Memory B cell (primary cell): ENCODE measurements around the gene PRDM16.

Experiments
- ATAC-seq: fragments of 150-1000 bp; cut with Tn5 transposase; 2 replicates; pipeline ENCODE4 v1.10.0; 2021; ENCODE audit warnings: low read depth, mild to moderate bottlenecking, moderate library complexity
- DNase-seq, 2 donors: peaks; one replicate each; pipeline ENCODE4 v3.0.0; 2022; ENCODE audit warnings: low spot score in 2 of 2
- H3K27ac Mint-ChIP-seq: one replicate; pipeline ENCODE4 v1.8.0; 2022; ENCODE audit warnings: mild to moderate bottlenecking, moderate library complexity, mixed read lengths
- H3K27me3 Mint-ChIP-seq: one replicate; pipeline ENCODE4 v1.8.0; 2022; ENCODE audit warnings: mixed read lengths
- H3K36me3 Mint-ChIP-seq: one replicate; pipeline ENCODE4 v1.8.0; 2022; ENCODE audit warnings: mild to moderate bottlenecking, mixed read lengths
- H3K4me1 Mint-ChIP-seq: one replicate; pipeline ENCODE4 v1.8.0; 2022; ENCODE audit warnings: mixed read lengths
- H3K4me3 Mint-ChIP-seq: one replicate; pipeline ENCODE4 v1.8.0; 2022; ENCODE audit warnings: mild to moderate bottlenecking, moderate library complexity, mixed read lengths
- H3K9me3 Mint-ChIP-seq: one replicate; pipeline ENCODE4 v1.8.0; 2022; ENCODE audit warnings: mixed read lengths

PRDM16 gene

GRCh38 chr1:3151456-3151855, 82.5 kb downstream of the PRDM16 start:
- DNase-seq (no peak), ATAC-seq (no peak)
- no peak overlapping the region for H3K27ac Mint-ChIP-seq
- H3K4me1 Mint-ChIP-seq, result no peaks in the 10 kb centered on the region
- no peaks in the 10 kb centered on the region for H3K36me3 Mint-ChIP-seq
- H3K4me3 Mint-ChIP-seq, result no peak overlapping the region
- H3K27me3 Mint-ChIP-seq, result peaks cover 4% of the 10 kb centered on the region
- peaks cover 3% of the 10 kb centered on the region for H3K9me3 Mint-ChIP-seq

GRCh38 chr1:3152143-3152542, 83.1 kb downstream of the PRDM16 start:
- no peaks in the 10 kb centered on the region for H3K4me1 Mint-ChIP-seq
- H3K36me3 Mint-ChIP-seq, result no peaks in the 10 kb centered on the region
- ATAC-seq (no peak), DNase-seq (no peak)
- peaks cover 4% of the 10 kb centered on the region for H3K27me3 Mint-ChIP-seq
- no peaks in the 10 kb centered on the region for H3K9me3 Mint-ChIP-seq
- H3K4me3 Mint-ChIP-seq, result no peak overlapping the region
- no peak overlapping the region for H3K27ac Mint-ChIP-seq

GRCh38 chr1:3153197-3153596, 84.2 kb downstream of the PRDM16 start:
- peaks cover 4% of the 10 kb centered on the region for H3K27me3 Mint-ChIP-seq

GRCh38 chr1:3153902-3154795, 85.1 kb downstream of the PRDM16 start:
- H3K4me1 Mint-ChIP-seq, result no peaks in the 10 kb centered on the region

More at GRCh38 chr1:3153197-3153596, 84.2 kb downstream of the PRDM16 start:
- Mint-ChIP-seq H3K9me3 (no peaks in the 10 kb centered on the region), H3K36me3 (no peaks in the 10 kb centered on the region), H3K4me1 (no peaks in the 10 kb centered on the region), H3K27ac (no peak overlapping the region), H3K4me3 (no peak overlapping the region)
- DNase-seq, result no peak
- ATAC-seq, result no peak

GRCh38 chr1:3155056-3155925, 86.3 kb downstream of the PRDM16 start:
- DNase-seq, result no peak

More at GRCh38 chr1:3153902-3154795, 85.1 kb downstream of the PRDM16 start:
- ATAC-seq (no peak), DNase-seq (no peak)
- Mint-ChIP-seq H3K27ac (no peak overlapping the region), H3K36me3 (no peaks in the 10 kb centered on the region), H3K9me3 (no peaks in the 10 kb centered on the region), H3K27me3 (peaks cover 4% of the 10 kb centered on the region), H3K4me3 (no peak overlapping the region)

GRCh38 chr1:3155926-3156220, 86.9 kb downstream of the PRDM16 start:
- no peaks in the 10 kb centered on the region for H3K36me3 Mint-ChIP-seq
- ATAC-seq (no peak), DNase-seq (no peak)
- peaks cover 2% of the 10 kb centered on the region for H3K4me1 Mint-ChIP-seq
- peaks cover 6% of the 10 kb centered on the region for H3K27me3 Mint-ChIP-seq
- H3K27ac Mint-ChIP-seq, result no peak overlapping the region
- no peak overlapping the region for H3K4me3 Mint-ChIP-seq
- H3K9me3 Mint-ChIP-seq, result no peaks in the 10 kb centered on the region

More at GRCh38 chr1:3155056-3155925, 86.3 kb downstream of the PRDM16 start:
- no peaks in the 10 kb centered on the region for H3K9me3 Mint-ChIP-seq
- H3K27me3 Mint-ChIP-seq, result peaks cover 6% of the 10 kb centered on the region
- H3K36me3 Mint-ChIP-seq, result no peaks in the 10 kb centered on the region
- H3K27ac Mint-ChIP-seq, result no peak overlapping the region
- H3K4me1 Mint-ChIP-seq, result peaks cover 2% of the 10 kb centered on the region
- H3K4me3 Mint-ChIP-seq, result no peak overlapping the region
- no peak for ATAC-seq

GRCh38 chr1:3156936-3157335, 87.9 kb downstream of the PRDM16 start:
- Mint-ChIP-seq H3K27me3 (peaks cover 6% of the 10 kb centered on the region), H3K4me1 (peaks cover 4% of the 10 kb centered on the region), H3K4me3 (no peak overlapping the region), H3K9me3 (no peaks in the 10 kb centered on the region), H3K27ac (no peak overlapping the region), H3K36me3 (no peaks in the 10 kb centered on the region)
- DNase-seq (no peak), ATAC-seq (no peak)

- DNase-seq (no peak), ATAC-seq (no peak)
- Mint-ChIP-seq H3K9me3 (no peaks in the 10 kb centered on the region), H3K36me3 (no peaks in the 10 kb centered on the region), H3K27ac (no peak overlapping the region), H3K4me1 (peaks cover 4% of the 10 kb centered on the region), H3K4me3 (no peak overlapping the region), H3K27me3 (peaks cover 4% of the 10 kb centered on the region)
These were observed 89.3 kb downstream of the PRDM16 start for GRCh38 chr1:3158347-3158746.

- H3K9me3 Mint-ChIP-seq, result no peaks in the 10 kb centered on the region
- peaks cover 5% of the 10 kb centered on the region for H3K27me3 Mint-ChIP-seq
- DNase-seq, result no peak
- no peak overlapping the region for H3K27ac Mint-ChIP-seq
- no peak overlapping the region for H3K4me3 Mint-ChIP-seq
- no peaks in the 10 kb centered on the region for H3K36me3 Mint-ChIP-seq
- no peak for ATAC-seq
- peaks cover 4% of the 10 kb centered on the region for H3K4me1 Mint-ChIP-seq
These were observed 90.1 kb downstream of the PRDM16 start for GRCh38 chr1:3159121-3159520.

- DNase-seq (no peak), ATAC-seq (no peak)
- Mint-ChIP-seq H3K9me3 (no peaks in the 10 kb centered on the region), H3K4me3 (no peak overlapping the region), H3K4me1 (peaks cover 4% of the 10 kb centered on the region), H3K27ac (no peak overlapping the region), H3K36me3 (no peaks in the 10 kb centered on the region), H3K27me3 (peaks cover 3% of the 10 kb centered on the region)
These were observed 91.0 kb downstream of the PRDM16 start for GRCh38 chr1:3159996-3160395.

- no peaks in the 10 kb centered on the region for H3K36me3 Mint-ChIP-seq
These were observed 91.7 kb downstream of the PRDM16 start for GRCh38 chr1:3160647-3161145.

GRCh38 chr1:3161176-3161840, 92.3 kb downstream of the PRDM16 start:
- Mint-ChIP-seq H3K27me3 (peaks cover 3% of the 10 kb centered on the region), H3K4me1 (peaks cover 4% of the 10 kb centered on the region), H3K36me3 (no peaks in the 10 kb centered on the region), H3K9me3 (no peaks in the 10 kb centered on the region), H3K4me3 (no peak overlapping the region), H3K27ac (no peak overlapping the region)
- DNase-seq (no peak), ATAC-seq (no peak)

More at GRCh38 chr1:3160647-3161145, 91.7 kb downstream of the PRDM16 start:
- peaks cover 4% of the 10 kb centered on the region for H3K4me1 Mint-ChIP-seq
- H3K4me3 Mint-ChIP-seq, result no peak overlapping the region
- DNase-seq (no peak), ATAC-seq (no peak)
- H3K9me3 Mint-ChIP-seq, result no peaks in the 10 kb centered on the region
- peaks cover 3% of the 10 kb centered on the region for H3K27me3 Mint-ChIP-seq
- no peak overlapping the region for H3K27ac Mint-ChIP-seq

- no peak overlapping the region for H3K27ac Mint-ChIP-seq
- ATAC-seq, result no peak
These were observed 93.4 kb downstream of the PRDM16 start for GRCh38 chr1:3162322-3162882.

More at GRCh38 chr1:3162322-3162882, 93.4 kb downstream of the PRDM16 start:
- Mint-ChIP-seq H3K36me3 (no peaks in the 10 kb centered on the region), H3K9me3 (no peaks in the 10 kb centered on the region), H3K4me1 (peaks cover 4% of the 10 kb centered on the region), H3K27me3 (peaks cover 3% of the 10 kb centered on the region), H3K4me3 (no peak overlapping the region)
- no peak for DNase-seq
